CD4-positive, alpha-beta T cell treated with Interleukin-2 at 100 ng/mL for 4 hours (primary cell): Measurements from ENCODE around the gene ACE.

Source experiments
- DNase-seq: peaks from one replicate; pipeline ENCODE4 v3.0.0-alpha.2; 2020; ENCODE audit warnings: low spot score

Gene ACE

GRCh38 chr17:63516910-63517824 is 40.3 kb downstream of the ACE start:
- no peak for DNase-seq

DNA sequence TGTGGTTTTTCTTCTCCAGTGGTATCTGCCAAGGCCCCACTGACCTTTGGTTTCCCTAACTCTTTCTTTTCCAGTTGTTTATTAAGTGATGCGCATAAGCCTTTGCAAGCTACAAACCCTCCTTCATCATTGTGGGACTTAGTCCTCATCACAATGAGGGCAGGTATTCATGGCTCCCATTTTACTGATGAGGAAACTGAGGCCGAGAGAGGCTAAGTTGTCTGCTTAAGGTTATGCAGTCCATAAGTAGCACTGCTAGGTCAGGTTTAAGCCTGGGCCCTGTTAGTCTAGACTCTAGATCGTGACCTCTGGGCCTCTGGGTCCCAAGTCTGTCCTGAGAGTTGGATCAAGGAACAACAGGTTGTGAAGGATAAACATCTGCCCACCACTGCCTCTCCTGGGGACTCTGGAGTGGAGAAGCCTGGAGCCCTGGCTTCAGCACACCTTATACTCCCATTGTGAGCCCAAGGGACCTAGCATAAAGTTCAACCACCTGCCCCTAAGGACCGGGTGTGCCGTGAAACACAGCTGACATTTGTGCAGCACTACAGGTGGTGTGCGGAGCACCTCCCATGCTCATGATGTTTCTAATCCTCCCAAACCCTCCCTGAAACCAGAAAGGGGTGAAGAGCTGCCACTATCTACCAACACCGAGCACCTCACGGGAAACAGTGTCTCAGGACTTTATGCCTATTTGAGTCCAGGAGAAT is 41.1 kb downstream of the ACE start:
- no peak for DNase-seq

- no peak for DNase-seq
Observed at GRCh38 chr17:63519116-63519881, 42.4 kb downstream of the ACE start.

DNA sequence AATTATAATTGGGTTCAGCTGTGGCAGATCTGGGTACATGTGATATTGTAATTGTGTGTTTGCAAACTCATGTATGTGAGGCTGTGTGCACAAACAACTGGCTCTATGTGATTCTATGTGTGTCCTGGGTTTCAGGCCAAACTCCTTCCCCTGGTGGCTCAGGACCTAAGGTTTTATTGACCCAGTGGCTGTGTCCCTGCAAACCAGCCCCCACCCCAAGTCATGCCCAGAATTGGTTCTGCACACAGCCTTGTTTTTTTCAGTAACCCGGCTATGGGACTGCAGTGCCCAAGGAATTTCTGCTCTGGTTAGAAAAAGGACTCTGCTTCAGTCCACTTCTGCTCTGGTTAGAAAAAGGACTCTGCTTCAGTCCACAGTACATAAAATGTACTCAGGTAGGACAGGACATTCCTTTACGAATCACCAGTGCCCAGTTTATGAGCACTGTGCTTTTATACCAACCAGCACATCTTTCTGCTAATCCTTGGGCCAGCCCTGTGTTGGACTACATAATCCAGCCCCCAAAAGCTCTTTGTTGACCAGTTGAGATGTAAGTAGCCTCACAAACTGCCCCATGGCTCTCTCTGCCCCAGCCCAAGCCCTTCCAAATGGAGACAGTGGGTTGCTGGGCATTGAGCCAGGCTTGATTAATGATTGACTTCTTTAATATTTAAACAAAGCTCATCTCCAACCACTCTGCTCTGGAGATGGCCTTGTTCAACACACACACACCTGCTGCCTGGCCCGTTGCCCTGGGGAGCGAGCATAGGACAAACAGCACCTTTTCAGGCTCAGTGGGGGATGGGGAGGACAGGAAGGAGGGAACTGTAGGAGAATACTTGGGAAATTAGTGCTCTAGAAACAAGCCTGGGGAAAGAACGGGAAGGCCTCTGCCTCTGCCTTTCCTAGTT is 43.4 kb downstream of the ACE start:
- DNase-seq = no peak

DNA sequence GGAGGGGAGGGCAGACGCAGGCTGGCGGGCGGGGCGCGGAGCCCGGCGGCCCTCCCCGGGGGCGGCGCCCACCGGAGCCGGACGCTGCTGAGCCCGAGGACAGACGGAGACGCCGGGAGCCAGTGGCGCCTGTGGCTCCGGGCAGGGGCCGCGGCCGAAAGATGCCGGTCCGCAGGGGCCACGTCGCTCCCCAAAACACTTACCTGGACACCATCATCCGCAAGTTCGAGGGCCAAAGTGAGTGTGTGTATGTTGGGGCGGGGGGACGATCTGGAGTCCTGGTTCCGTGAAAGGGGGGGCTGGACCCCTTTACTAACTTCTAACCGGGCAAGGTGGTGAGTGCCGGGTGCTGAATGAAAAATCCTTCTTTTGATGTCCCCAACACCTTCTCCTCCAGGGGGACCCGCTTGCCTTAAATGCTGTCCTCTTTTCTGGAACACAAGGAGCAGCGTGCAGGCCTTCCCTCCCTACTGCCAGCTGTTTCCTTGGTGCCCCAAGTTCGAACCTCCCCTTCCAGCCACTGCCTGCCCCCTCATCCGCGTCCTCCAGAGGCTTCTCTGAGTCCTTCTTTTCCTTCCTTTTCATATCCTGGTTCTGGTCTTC is 46.5 kb downstream of the ACE start, which contains the start of gene KCNH6:
TSS of gene KCNH6 (plus strand) at position 106 of the 603 bp plus-strand sequence. CDS start at position 162, 56 bp downstream.
- no peak for DNase-seq

GRCh38 chr17:63524051-63524450 is 47.2 kb downstream of the ACE start:
- DNase-seq = no peak

- DNase-seq = no peak
Observed at GRCh38 chr17:63525190-63525946, 48.5 kb downstream of the ACE start.

GRCh38 chr17:63526861-63527260 is 50.0 kb downstream of the ACE start:
- DNase-seq = no peak

DNA sequence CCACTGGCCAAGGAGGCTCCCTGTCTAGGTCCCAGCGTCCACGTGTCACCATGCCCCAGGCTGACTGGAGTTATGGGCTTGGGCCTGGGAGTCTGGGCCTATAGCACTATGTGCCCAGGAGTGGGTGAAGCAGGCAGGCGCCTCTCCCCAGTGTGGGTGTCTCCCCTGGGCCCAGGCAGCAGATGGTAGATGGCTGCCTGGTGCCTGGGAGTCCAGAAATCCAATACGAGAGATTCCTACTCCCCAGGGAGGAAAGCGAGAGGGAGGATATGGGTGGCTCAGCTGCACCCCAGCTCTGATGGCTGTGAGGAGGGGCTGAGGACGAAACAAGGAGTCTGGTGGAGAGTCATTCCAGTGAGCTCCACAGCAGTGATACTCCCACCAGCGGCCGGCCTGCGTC is 51.3 kb downstream of the ACE start:
- DNase-seq = no peak

GRCh38 chr17:63529711-63530556 is 53.1 kb downstream of the ACE start:
- DNase-seq = no peak

DNA sequence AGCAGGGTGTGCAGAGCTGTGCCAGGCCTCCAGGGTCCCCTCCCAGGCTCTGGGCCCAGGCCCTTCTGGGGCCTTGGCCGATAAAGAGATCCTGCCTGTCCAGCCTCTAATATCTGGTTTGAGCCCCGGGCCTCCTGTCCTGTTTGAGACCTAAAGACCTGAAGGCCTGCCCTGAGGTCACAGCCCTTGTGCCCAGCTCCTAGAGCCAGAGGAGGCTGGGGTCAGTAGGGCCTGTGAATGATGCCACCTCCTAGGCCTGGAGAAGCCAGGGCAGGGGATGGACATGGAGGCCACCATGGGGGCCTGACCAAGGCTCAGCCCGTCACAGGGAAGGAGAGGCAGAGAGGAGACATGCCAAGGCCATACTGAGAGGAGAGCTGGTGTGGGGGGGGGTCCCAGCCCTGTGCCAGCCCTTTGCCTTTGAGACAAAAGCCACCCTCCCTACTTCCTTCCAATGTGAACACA is 53.7 kb downstream of the ACE start:
- DNase-seq = no peak

DNA sequence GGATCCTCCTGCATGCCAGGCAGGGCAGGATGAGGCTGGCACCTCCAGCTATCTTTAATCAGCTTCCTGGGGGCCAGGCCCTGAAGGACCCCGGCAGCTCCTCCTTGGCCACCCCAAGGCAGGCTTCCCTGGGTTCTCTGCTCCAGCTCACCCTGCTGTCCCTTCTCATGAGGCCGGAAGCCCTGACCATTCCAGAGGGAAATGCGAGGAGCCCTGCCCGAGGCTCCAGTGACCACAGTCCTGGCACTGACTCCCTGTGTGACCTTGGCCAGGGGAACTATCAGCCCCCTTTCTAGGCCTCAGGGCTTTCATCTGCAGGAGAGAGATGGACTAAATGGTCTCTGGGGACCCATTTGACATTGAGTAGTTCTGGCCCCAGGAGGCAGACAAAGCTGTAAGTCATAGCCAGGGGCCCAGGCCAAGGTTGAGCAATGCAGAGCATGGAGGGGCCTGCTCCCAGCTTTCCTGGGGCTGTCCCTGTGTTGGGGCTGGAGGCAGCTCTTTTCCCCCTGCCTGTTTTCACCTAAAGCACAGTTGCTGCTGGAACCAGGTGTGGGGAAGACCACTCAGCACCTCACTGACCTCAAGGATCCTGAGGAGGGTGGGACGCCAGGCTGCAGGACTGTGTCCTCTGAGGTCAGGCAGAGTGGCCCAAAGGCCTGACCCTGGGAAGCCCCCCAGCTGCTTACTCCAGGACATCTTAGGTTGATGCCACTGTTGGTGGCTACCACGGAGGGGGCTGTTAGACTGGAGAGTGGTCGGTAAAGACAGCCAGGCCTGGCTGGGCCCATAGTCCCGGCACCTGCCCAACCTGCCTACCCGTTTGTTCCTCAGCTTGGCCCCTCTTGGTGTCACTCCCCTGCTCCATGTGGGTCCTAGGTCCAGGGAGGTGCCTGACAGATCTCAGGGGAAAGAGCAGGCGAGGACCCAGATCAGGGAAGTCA is 54.4 kb downstream of the ACE start:
- no peak for DNase-seq

- no peak for DNase-seq
Observed at GRCh38 chr17:63533433-63534077, 56.7 kb downstream of the ACE start.

DNA sequence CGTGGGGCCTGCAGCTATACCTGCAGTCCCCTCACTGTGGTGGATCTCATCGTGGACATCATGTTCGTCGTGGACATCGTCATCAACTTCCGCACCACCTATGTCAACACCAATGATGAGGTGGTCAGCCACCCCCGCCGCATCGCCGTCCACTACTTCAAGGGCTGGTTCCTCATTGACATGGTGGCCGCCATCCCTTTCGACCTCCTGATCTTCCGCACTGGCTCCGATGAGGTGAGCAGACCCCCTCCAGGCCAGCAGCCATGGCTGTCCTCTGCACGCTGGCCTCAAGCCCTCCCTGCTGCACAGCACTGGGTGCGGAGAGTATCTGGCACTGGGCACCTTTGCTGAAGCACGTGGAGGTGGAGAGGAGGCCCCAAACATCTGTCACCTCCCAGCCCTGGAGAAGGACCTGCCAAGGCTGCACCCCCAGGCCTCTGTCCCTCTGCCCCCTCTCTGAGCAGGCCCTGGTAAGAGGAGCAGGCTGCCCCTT is 57.3 kb downstream of the ACE start:
- DNase-seq = no peak

- no peak for DNase-seq
Observed at GRCh38 chr17:63534816-63535455, 58.1 kb downstream of the ACE start.

DNA sequence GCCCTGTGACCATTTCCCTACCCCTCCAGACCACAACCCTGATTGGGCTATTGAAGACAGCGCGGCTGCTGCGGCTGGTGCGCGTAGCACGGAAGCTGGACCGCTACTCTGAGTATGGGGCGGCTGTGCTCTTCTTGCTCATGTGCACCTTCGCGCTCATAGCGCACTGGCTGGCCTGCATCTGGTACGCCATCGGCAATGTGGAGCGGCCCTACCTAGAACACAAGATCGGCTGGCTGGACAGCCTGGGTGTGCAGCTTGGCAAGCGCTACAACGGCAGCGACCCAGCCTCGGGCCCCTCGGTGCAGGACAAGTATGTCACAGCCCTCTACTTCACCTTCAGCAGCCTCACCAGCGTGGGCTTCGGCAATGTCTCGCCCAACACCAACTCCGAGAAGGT is 58.8 kb downstream of the ACE start:
- DNase-seq = no peak

GRCh38 chr17:63537001-63537400 is 60.1 kb downstream of the ACE start:
- DNase-seq = no peak
